ENCODE results near the gene C4A. TPM values are rescaled to one million over a fixed set of nuclear protein-coding genes. Genes with fewer than 3 reads are reported as not detected.

Gene C4A
- total RNA-seq, 4 donors from 2014 or later, result 181 to 401 (median 227) TPM

GRCh38 chr6:31966506-31966905 is 15.4 kb upstream of the C4A start:
- intact Hi-C loops (cut with DNase I), result loop anchor here (10.0 kb wide), 1 partner anchor 292 kb away; no protein-coding TSS in a partner anchor
- WGBS, 2 donors, result 98 to 100% methylated on average over 1 to 7 of the region's 7 CpGs
- no peak overlapping the region for H3K4me3 ChIP-seq (replicated peaks in 1 of 3)
- no peaks in the 10 kb centered on the region for H3K27me3 ChIP-seq
- H3K4me1 ChIP-seq, result peaks cover 0 to 11% of the 10 kb centered on the region in 2 donors
- no peak for DNase-seq
- H3K27ac ChIP-seq, result no peak overlapping the region
- peaks cover 60 to 78% of the 10 kb centered on the region in 2 donors for H3K36me3 ChIP-seq
- TF ChIP-seq CTCF (IDR thresholded peaks at IDR 0.05), result no peak
- TF ChIP-seq POLR2A (IDR thresholded peaks at IDR 0.05), result no peak
- H3K9me3 ChIP-seq, result no peaks in the 10 kb centered on the region

DNA sequence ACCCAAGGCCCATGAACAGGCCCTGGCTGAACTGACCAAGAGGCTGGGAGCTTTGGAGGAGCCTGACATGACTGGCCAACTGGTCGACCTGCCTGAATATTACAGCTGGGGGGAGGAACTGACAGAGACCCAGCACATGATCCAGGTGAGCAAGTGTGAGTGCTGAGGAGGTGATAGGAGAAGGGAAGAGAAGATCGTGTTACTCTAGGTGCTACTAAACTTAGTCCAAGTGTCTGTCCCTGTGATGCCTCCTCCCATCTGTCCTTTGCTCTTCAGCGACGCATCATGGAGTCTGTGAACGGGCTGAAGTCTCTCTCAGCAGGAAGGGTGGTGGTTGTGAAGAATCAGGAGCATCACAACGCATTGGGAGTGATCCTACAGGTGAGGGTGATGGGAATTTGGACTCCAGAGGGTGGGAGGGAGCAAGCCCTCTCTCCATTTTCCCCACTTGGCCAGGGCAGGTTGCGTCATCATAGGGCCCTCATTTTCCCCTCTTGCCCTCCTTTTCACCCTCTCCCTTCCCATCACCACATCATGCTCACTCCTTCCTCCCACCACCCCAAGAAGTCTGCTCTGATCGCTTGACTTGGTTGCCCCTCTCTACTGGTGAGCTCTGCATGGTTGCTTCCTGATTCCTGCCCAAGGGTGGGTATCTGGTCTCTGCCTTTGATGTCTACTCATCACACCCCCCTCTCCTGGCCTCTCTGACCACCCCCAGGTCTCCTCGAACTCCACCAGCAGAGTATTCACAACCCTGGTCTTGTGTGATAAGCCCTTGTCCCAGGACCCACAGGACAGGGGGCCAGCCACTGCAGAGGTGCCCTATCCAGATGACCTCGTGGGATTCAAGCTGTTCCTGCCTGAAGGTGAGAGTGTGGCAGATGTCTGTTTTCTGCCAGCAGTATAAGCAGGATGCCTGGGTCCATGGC is 14.6 kb upstream of the C4A start:
- peaks cover 54 to 70% of the 10 kb centered on the region in 2 donors for H3K36me3 ChIP-seq
- TF ChIP-seq POLR2A (IDR thresholded peaks at IDR 0.05), result no peak
- no peak for DNase-seq
- H3K27ac ChIP-seq, result no peak overlapping the region
- intact Hi-C loops (cut with DNase I), result loop anchor here (10.0 kb wide), 1 partner anchor 292 kb away; no protein-coding TSS in a partner anchor
- H3K4me1 ChIP-seq, result peaks cover 0 to 11% of the 10 kb centered on the region in 2 donors
- no peaks in the 10 kb centered on the region for H3K27me3 ChIP-seq
- no peaks in the 10 kb centered on the region for H3K9me3 ChIP-seq
- WGBS, 2 donors, result 86 to 91% methylated on average over 10 of the region's 10 CpGs
- no peak overlapping the region for H3K4me3 ChIP-seq (replicated peaks in 1 of 3)

DNA sequence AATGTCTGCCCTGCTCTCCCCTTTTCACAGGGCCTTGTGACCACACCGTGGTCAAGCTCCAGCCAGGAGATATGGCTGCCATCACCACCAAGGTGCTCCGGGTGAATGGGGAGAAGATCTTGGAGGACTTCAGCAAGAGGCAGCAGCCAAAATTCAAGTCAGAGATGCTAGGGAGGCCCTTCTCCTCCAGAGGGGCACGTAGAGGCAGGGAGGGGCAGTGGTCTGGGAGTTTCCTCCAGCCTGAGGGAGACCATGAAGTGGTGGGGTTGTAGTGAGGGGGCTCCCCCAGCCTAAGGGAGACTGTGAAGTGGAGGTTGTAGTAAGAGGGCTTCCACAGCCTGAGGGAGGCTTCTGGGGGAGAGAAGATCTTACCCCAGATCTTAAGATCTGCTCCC is 13.9 kb upstream of the C4A start:
- H3K9me3 ChIP-seq, result no peaks in the 10 kb centered on the region
- DNase-seq, result no peak
- H3K4me3 ChIP-seq (replicated peaks in 1 of 3), result no peak overlapping the region
- intact Hi-C loops (cut with DNase I), result loop anchor here (10.0 kb wide), 1 partner anchor 293 kb away; no protein-coding TSS in a partner anchor
- no peak for TF ChIP-seq POLR2A (IDR thresholded peaks at IDR 0.05)
- TF ChIP-seq CTCF (IDR thresholded peaks at IDR 0.05), result no peak
- WGBS, 2 donors, result 85 to 94% methylated on average over 3 of the region's 3 CpGs
- H3K27me3 ChIP-seq, result no peaks in the 10 kb centered on the region
- H3K27ac ChIP-seq, result no peak overlapping the region
- peaks cover 50 to 63% of the 10 kb centered on the region in 2 donors for H3K36me3 ChIP-seq
- H3K4me1 ChIP-seq, result peaks cover 4 to 12% of the 10 kb centered on the region in 2 donors

DNA sequence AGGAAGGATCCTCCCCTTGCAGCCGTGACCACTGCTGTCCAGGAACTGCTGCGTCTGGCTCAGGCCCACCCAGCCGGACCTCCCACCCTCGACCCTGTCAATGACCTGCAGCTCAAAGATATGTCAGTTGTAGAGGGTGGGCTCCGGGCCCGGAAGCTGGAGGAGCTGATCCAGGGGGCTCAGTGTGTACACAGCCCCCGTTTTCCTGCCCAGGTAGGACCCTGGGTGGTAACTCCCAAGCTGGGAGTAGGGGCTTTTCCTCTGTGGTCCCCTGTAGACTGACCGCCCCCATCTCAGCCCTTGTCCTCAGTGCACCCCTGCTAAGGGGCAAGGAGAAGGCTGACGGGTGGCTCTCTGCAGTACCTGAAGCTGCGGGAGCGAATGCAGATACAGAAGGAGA is 13.5 kb upstream of the C4A start:
- no peak for TF ChIP-seq CTCF (IDR thresholded peaks at IDR 0.05)
- intact Hi-C loops (cut with DNase I), result loop anchor here (10.0 kb wide), 1 partner anchor 294 kb away; no protein-coding TSS in a partner anchor
- 92 to 96% methylated on average over 10 to 11 of the region's 11 CpGs for WGBS, 2 donors
- H3K4me1 ChIP-seq, result peaks cover 8 to 16% of the 10 kb centered on the region in 2 donors
- H3K27ac ChIP-seq, result no peak overlapping the region
- H3K9me3 ChIP-seq, result no peaks in the 10 kb centered on the region
- H3K36me3 ChIP-seq, result peaks cover 46 to 59% of the 10 kb centered on the region in 2 donors
- no peak for DNase-seq
- no peak overlapping the region for H3K4me3 ChIP-seq (replicated peaks in 1 of 3)
- no peaks in the 10 kb centered on the region for H3K27me3 ChIP-seq

DNA sequence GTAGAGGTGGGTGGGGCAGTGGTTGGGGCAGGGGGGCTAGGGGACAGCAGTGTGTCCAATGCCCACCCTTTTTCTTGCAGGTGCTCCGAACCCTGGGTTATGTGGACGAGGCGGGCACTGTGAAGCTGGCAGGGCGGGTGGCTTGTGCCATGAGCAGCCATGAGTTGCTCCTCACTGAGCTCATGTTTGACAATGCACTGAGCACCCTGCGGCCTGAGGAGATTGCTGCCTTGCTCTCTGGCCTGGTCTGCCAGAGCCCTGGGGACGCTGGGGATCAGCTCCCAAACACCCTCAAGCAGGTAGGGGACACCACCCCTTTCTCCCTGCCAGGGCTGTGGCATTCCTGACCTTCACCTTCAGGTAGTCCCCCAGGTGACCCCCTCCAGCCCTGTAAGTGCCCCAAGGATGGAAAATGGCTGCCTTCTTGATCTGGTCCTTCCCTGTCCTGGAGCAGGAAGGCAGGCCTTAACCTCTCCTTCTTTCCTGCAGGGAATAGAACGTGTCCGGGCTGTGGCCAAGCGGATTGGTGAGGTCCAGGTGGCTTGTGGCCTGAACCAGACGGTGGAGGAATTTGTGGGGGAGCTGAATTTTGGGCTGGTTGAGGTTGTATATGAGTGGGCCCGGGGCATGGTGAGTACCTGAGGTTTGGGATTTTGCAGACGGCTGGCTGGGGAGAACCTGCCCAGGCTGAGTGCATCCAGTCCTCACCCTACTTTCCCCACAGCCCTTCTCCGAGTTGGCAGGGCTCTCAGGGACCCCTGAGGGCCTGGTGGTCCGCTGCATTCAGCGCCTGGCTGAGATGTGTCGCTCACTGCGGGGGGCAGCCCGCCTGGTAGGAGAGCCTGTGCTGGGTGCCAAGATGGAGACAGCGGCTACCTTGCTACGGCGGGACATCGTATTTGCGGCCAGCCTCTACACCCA is 12.8 kb upstream of the C4A start:
- Histone ChIP-seq H3K4me1 (peaks cover 12 to 18% of the 10 kb centered on the region in 2 donors), H3K27ac (no peak overlapping the region), H3K4me3 (replicated peaks in 1 of 3) (no peak overlapping the region), H3K36me3 (peaks cover 39 to 52% of the 10 kb centered on the region in 2 donors), H3K9me3 (no peaks in the 10 kb centered on the region), H3K27me3 (no peaks in the 10 kb centered on the region)
- TF ChIP-seq CTCF (IDR thresholded peaks at IDR 0.05) (no peak), POLR2A (IDR thresholded peaks at IDR 0.05) (no peak)
- 89 to 91% methylated on average over 15 to 23 of the region's 23 CpGs for WGBS, 2 donors
- intact Hi-C loops (cut with DNase I), result loop anchor here (10.0 kb wide), 1 partner anchor 294 kb away; no protein-coding TSS in a partner anchor
- no peak for DNase-seq
